SK-N-SH (cell line): ENCODE measurements around the gene CHEK2. TPM values are rescaled to one million over a fixed set of nuclear protein-coding genes. Genes with fewer than 3 reads are reported as not detected.
"Not testable (repeated sequence)": the region's sequence is repeated elsewhere in the genome, so short reads cannot be mapped to it uniquely, and the experiment has no call there.

Experiments
- CTCF ChIA-PET: fragments of 300-600, 350-600 bp; formaldehyde crosslinking; extraction: SDS; loops from one replicate; lab custom pipeline; 2021; lab: Yijun Ruan, JAX
- POLR2A ChIA-PET: fragments of 350-600 bp; sonication (Branson Sonifier 250); formaldehyde crosslinking; extraction: SDS; loops from one replicate; lab custom pipeline; 2020; ENCODE audit warnings: antibody characterized with exemption, inconsistent platforms; lab: Yijun Ruan, JAX
- DNase-seq: peaks from one replicate; pipeline ENCODE4 v3.0.0; 2012
- H2AFZ ChIP-seq: fragments of 200-600 bp; sonication (generic); 2 replicates; pipeline ENCODE4 v1.8.1; 2016; ENCODE audit warnings: antibody characterized with exemption, mild to moderate bottlenecking, low read depth
- H3F3A ChIP-seq: fragments of 200-600 bp; sonication (generic); replicated peaks from 2 replicates; pipeline ENCODE3; 2016; ENCODE audit warnings: antibody characterized with exemption, mild to moderate bottlenecking; ENCODE audit not compliant: insufficient read depth
- H3K27ac ChIP-seq, 2 experiments: fragments of 200-500 bp in 1 of 2; fragments of 200-600 bp in 1 of 2; sonication (Bioruptor generic) in 1 of 2; sonication (generic), shearing (Covaris generic) in 1 of 2; 2 replicates each; pipeline versions ENCODE4 v1.5.1 to v1.6.1; 2014 to 2016; ENCODE audit warnings: low read depth in 2 of 2, inconsistent platforms in 1 of 2, low read length in 1 of 2, mild to moderate bottlenecking in 1 of 2, mixed read lengths in 1 of 2
- H3K27me3 ChIP-seq: fragments of 200-600 bp; sonication (generic), shearing (Covaris generic); 2 replicates; pipeline ENCODE4 v1.6.1; 2016; ENCODE audit warnings: mixed run types; ENCODE audit not compliant: insufficient read depth
- H3K36me3 ChIP-seq, 2 experiments: fragments of 200-500 bp in 1 of 2; fragments of 200-600 bp in 1 of 2; sonication (Bioruptor generic) in 1 of 2; sonication (generic) in 1 of 2; replicated peaks in 1 of 2; 2 replicates each; pipeline versions ENCODE3 to v1.5.1; 2014 to 2016; ENCODE audit warnings: low read length in 1 of 2, mild to moderate bottlenecking in 1 of 2; ENCODE audit not compliant: insufficient read depth in 2 of 2, control insufficient read depth in 1 of 2
- H3K4me1 ChIP-seq, 2 experiments: fragments of 200-500 bp in 1 of 2; fragments of 200-600 bp in 1 of 2; sonication (Bioruptor generic) in 1 of 2; sonication (generic), shearing (Covaris generic) in 1 of 2; 2 replicates each; pipeline versions ENCODE4 v1.5.1 to v1.6.1; 2014 to 2016; ENCODE audit warnings: low read depth in 1 of 2, low read length in 1 of 2, mixed run types in 1 of 2; ENCODE audit not compliant: insufficient read depth in 2 of 2, control insufficient read depth in 1 of 2
- H3K4me2 ChIP-seq: fragments of 200-600 bp; sonication (generic), shearing (Covaris generic); 2 replicates; pipeline ENCODE4 v1.6.1; 2017; ENCODE audit warnings: mixed run types
- H3K4me3 ChIP-seq, 2 experiments: fragments of 200-500 bp in 1 of 2; fragments of 200-600 bp in 1 of 2; sonication (Bioruptor generic) in 1 of 2; sonication (generic), shearing (Covaris generic) in 1 of 2; 2 replicates each; pipeline versions ENCODE4 v1.5.1 to v1.8.1; 2014 to 2016; ENCODE audit warnings: low read depth in 2 of 2, inconsistent platforms in 1 of 2, low read length in 1 of 2, mild to moderate bottlenecking in 1 of 2, mixed read lengths in 1 of 2, moderate library complexity in 1 of 2
- H3K79me2 ChIP-seq: fragments of 200-600 bp; sonication (generic); 2 replicates; pipeline ENCODE4 v1.8.1; 2017; ENCODE audit warnings: mild to moderate bottlenecking; ENCODE audit not compliant: insufficient read depth
- H3K9ac ChIP-seq: fragments of 200-600 bp; sonication (generic); 2 replicates; pipeline ENCODE4 v1.6.1; 2017; ENCODE audit warnings: mixed run types
- H3K9me2 ChIP-seq: fragments of 200-600 bp; sonication (generic); 2 replicates; pipeline ENCODE4 v1.6.1; 2017; ENCODE audit warnings: mixed run types
- H3K9me3 ChIP-seq: fragments of 200-600 bp; sonication (generic); 2 replicates; pipeline ENCODE4 v1.6.1; 2017; ENCODE audit warnings: mixed run types, mild to moderate bottlenecking, moderate library complexity
- H4K20me1 ChIP-seq: fragments of 200-600 bp; sonication (generic); 2 replicates; pipeline ENCODE4 v1.6.1; 2017; ENCODE audit warnings: mild to moderate bottlenecking, mixed run types; ENCODE audit not compliant: insufficient read depth
- EP300 ChIP-seq, 2 experiments: IDR thresholded peaks; 2 replicates each; pipeline versions ENCODE4 v1.4.0 to v1.6.1; 2012; ENCODE audit warnings: borderline replicate concordance in 1 of 2, low read depth in 1 of 2, low read length in 1 of 2
- MAX ChIP-seq: IDR thresholded peaks from 2 replicates; pipeline ENCODE4 v1.4.0; 2012; ENCODE audit warnings: low read depth
- NRF1 ChIP-seq: IDR thresholded peaks from 2 replicates; pipeline ENCODE4 v1.6.1; 2012; ENCODE audit warnings: low read depth, mild to moderate bottlenecking, low read length
- WGBS: methylation state at CpG from one replicate; pipeline ENCODE4 v1.1.6; 2017; ENCODE audit warnings: low lambda C conversion rate; 5-methylcytosine and 5-hydroxymethylcytosine counted together
- polyA plus RNA-seq, 3 experiments: library from polyadenylated mRNA; depleted of rRNA; stranded (reverse); fragments of >200 nt; gene quantifications; 2 replicates each; pipeline ENCODE4 v1.2.3, GENCODE V29; 2012

CHEK2 gene
- polyA plus RNA-seq, 1 of the 3 experiments (the other 2 are of a cell fraction): 12.0 TPM

- H3K4me1 ChIP-seq, H3K9ac ChIP-seq, H3K27me3 ChIP-seq, H4K20me1 ChIP-seq, H3K9me3 ChIP-seq, H3K4me3 ChIP-seq, POLR2A ChIA-PET, H3K36me3 ChIP-seq, H2AFZ ChIP-seq, H3K9me2 ChIP-seq, DNase-seq, H3K27ac ChIP-seq, H3F3A ChIP-seq, H3K79me2 ChIP-seq, CTCF ChIA-PET, H3K4me2 ChIP-seq: not testable (repeated sequence)
- 95% methylated on average over 4 of the region's 4 CpGs for WGBS
These were observed 58.7 kb downstream of the CHEK2 start for GRCh38 chr22:28682966-28683365.

- H3K27ac ChIP-seq, H3F3A ChIP-seq, H3K4me3 ChIP-seq, DNase-seq, H3K4me1 ChIP-seq, H3K36me3 ChIP-seq, H3K9me2 ChIP-seq, CTCF ChIA-PET, H3K9ac ChIP-seq, H2AFZ ChIP-seq, H3K9me3 ChIP-seq, H3K27me3 ChIP-seq, H4K20me1 ChIP-seq, H3K4me2 ChIP-seq: not testable (repeated sequence)
- peaks cover 18% of the 10 kb centered on the region for H3K79me2 ChIP-seq
- POLR2A ChIA-PET: interaction anchor here (0.7 kb wide), 1 partner anchor 553 kb away, joined by 3 read pairs; no protein-coding TSS in a partner anchor
- WGBS: 97% methylated on average over 2 of the region's 5 CpGs
These were observed 60.7 kb downstream of the CHEK2 start for GRCh38 chr22:28680813-28681490.

- not testable (repeated sequence) for H3K9me3 ChIP-seq, H3K27me3 ChIP-seq, H3F3A ChIP-seq, H3K36me3 ChIP-seq, H3K9me2 ChIP-seq, H3K4me1 ChIP-seq
- peak; percentile 92 for DNase-seq
- TF ChIP-seq EP300 (IDR thresholded peaks at IDR 0.05; ENCODE audit: borderline replicate concordance in 1 of 2, low read depth in 1 of 2, low read length in 1 of 2) (peak; percentile 67 to 92; a peak in 3 of 4 replicates), NRF1 (peak; percentile 67), MAX (peak; percentile 94)
- peak within 1 kb of the TSS in 1 of 2 experiments; percentile 56; a peak in 1 of 4 replicates for H3K27ac ChIP-seq
- ChIA-PET CTCF (interaction anchor here (0.6 to 1.8 kb wide), 2 partner anchors 79 to 214 kb away, joined by 3 to 5 read pairs; no protein-coding TSS in a partner anchor), POLR2A (interaction anchor here (0.6 to 1.4 kb wide), 6 partner anchors 13 to 554 kb away, joined by 3 to 5 read pairs (median 3); partner anchors contain the start of genes CCDC117, CHEK2 and XBP1)
- H2AFZ ChIP-seq: peak within 1 kb of the TSS; percentile 98
- WGBS: 3% methylated on average over 19 of the region's 101 CpGs
- H3K4me2 ChIP-seq: peak within 1 kb of the TSS; percentile 80
- H3K9ac ChIP-seq: peak within 1 kb of the TSS; percentile 88
- peaks cover 30% of the 10 kb centered on the region for H3K79me2 ChIP-seq
- peaks cover 12% of the 10 kb centered on the region for H4K20me1 ChIP-seq
- H3K4me3 ChIP-seq: peak within 1 kb of the TSS; percentile 70 to 81
These were observed 61.9 kb downstream of the CHEK2 start, which contains the start of gene TTC28 for GRCh38 chr22:28679611-28680287. Gene TTC28, minus strand, starts transcription at chr22:28679840. Its CDS starts 117 bp downstream, at chr22:28679723.

GRCh38 chr22:28678778-28679610, 62.6 kb downstream of the CHEK2 start:
- peak; percentile 61 for DNase-seq
- peak overlapping the region in 1 of 2 experiments; percentile 35; a peak in 1 of 4 replicates for H3K27ac ChIP-seq
- peaks cover 18% of the 10 kb centered on the region for H4K20me1 ChIP-seq
- not testable (repeated sequence) for H2AFZ ChIP-seq, H3K9me2 ChIP-seq, H3K27me3 ChIP-seq, H3F3A ChIP-seq, H3K4me1 ChIP-seq, H3K9me3 ChIP-seq, H3K36me3 ChIP-seq
- peaks cover 37% of the 10 kb centered on the region for H3K79me2 ChIP-seq
- peak overlapping the region; percentile 88 for H3K9ac ChIP-seq
- POLR2A ChIA-PET: interaction anchor here (0.6 to 1.4 kb wide), 5 partner anchors 22 to 121 kb away, joined by 3 to 5 read pairs (median 4); partner anchors contain the start of genes CCDC117, CHEK2 and XBP1
- CTCF ChIA-PET: interaction anchor here (0.6 to 1.8 kb wide), 2 partner anchors 78 to 214 kb away, joined by 3 to 5 read pairs; no protein-coding TSS in a partner anchor
- 18% methylated on average over 36 of the region's 58 CpGs for WGBS
- H3K4me2 ChIP-seq: peak overlapping the region; percentile 80
- H3K4me3 ChIP-seq: peak overlapping the region; percentile 70 to 81

GRCh38 chr22:28678170-28678569, 63.5 kb downstream of the CHEK2 start:
- peak overlapping the region in 1 of 2 experiments; percentile 70; a peak in 1 of 4 replicates for H3K4me3 ChIP-seq
- peaks cover 43% of the 10 kb centered on the region for H3K79me2 ChIP-seq
- H3K27ac ChIP-seq, H3K9me2 ChIP-seq, H3K27me3 ChIP-seq, H3K36me3 ChIP-seq, POLR2A ChIA-PET, H2AFZ ChIP-seq, H3K9me3 ChIP-seq, H3K4me1 ChIP-seq, DNase-seq, H3K9ac ChIP-seq, H3F3A ChIP-seq: not testable (repeated sequence)
- H4K20me1 ChIP-seq: peaks cover 18% of the 10 kb centered on the region
- peak overlapping the region; percentile 80 for H3K4me2 ChIP-seq
- CTCF ChIA-PET: interaction anchor here (1.8 kb wide), 1 partner anchor 77 kb away, joined by 5 read pairs; no protein-coding TSS in a partner anchor
- 94% methylated on average over 7 of the region's 7 CpGs for WGBS
